ENCODE measurements around the gene TBPL2. TPM values are rescaled to one million over a fixed set of nuclear protein-coding genes. Genes with fewer than 3 reads are reported as not detected.

The TBPL2 gene
- total and polyA plus RNA-seq, 10 donors, result not detected

DNA sequence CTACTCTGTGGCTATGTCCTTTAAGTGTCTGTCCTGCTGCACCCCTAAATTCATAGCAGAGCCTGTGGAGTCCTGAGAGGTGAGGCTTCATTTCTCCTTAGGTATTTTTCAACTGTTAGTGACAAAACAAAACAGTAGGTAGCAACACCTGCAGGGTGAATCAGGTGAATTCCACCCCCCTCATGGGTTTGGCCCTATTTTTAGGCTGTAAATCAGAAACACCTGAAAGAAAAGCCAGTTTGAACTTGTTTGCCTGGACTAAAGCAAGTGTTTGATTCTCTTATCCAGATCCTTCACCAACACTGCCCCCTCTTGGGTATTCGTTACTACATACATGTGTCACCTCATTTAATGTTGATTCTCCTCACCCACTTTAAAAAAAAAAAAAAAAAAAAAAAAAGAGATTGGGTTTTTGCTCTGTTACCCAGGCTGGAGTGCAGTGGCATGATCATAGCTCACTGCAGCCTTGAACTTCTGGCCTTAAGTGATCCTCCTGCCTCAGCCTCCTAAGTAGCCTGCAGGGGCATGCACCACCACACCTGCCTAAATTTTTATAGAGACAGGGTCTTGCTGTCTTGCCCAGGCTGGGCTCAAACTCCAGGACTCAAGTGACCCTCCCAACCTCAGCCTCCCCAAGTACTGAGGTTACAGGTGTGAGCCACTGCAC is 10.3 kb downstream of the TBPL2 start:
- intact Hi-C loops (cut with DNase I; ENCODE audit: low total_unique reads), result loop anchor here (10.0 kb wide), 1 partner anchor 165 kb away; no protein-coding TSS in a partner anchor
- TF ChIP-seq, protein P1, sequence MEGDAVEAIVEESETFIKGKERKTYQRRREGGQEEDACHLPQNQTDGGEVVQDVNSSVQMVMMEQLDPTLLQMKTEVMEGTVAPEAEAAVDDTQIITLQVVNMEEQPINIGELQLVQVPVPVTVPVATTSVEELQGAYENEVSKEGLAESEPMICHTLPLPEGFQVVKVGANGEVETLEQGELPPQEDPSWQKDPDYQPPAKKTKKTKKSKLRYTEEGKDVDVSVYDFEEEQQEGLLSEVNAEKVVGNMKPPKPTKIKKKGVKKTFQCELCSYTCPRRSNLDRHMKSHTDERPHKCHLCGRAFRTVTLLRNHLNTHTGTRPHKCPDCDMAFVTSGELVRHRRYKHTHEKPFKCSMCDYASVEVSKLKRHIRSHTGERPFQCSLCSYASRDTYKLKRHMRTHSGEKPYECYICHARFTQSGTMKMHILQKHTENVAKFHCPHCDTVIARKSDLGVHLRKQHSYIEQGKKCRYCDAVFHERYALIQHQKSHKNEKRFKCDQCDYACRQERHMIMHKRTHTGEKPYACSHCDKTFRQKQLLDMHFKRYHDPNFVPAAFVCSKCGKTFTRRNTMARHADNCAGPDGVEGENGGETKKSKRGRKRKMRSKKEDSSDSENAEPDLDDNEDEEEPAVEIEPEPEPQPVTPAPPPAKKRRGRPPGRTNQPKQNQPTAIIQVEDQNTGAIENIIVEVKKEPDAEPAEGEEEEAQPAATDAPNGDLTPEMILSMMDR (IDR thresholded peaks at IDR 0.05 in 8 of 11, conservative IDR thresholded peaks at IDR 0.05 in 3 of 11), result peak in 8 of 11 experiments; percentile 24 to 65 (median 40)
- no peak for TF ChIP-seq POLR2A (IDR thresholded peaks at IDR 0.05)
- DNase-seq, result no peak

DNA sequence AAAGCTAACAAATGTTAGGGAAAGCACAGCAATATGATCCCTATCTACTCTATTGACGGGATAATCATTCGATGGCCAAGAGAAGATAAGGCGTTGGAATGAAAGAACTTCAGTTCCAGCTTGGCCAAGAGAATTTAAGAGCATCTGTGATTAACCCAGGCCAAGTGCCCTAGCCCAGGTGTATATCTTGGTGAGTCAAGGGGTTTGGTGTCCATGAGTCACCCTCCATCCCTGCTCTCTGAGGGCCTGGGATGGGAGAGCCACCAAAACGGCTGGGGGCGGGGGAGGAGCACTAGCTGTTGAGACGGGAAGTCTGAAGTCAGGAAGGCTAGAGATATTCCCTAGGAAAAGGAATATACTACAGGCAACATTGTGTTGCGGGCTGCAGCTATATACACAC is 13.0 kb downstream of the TBPL2 start:
- Histone ChIP-seq H3K9me3 (no peaks in the 10 kb centered on the region), H3K4me1 (peaks cover 0 to 4% (median 0%) of the 10 kb centered on the region in 6 donors), H3K4me3 (no peak overlapping the region), H3K36me3 (no peaks in the 10 kb centered on the region), H3K27me3 (replicated peaks in 1 of 7) (no peaks in the 10 kb centered on the region), H3K27ac (no peak overlapping the region)
- TF ChIP-seq POLR2AphosphoS5 (IDR thresholded peaks at IDR 0.05) (no peak), POLR2A (IDR thresholded peaks at IDR 0.05) (no peak)
- TF ChIP-seq, protein P1 (IDR thresholded peaks at IDR 0.05 in 8 of 11, conservative IDR thresholded peaks at IDR 0.05 in 3 of 11), result no peak
- WGBS, 5 donors, result 73 to 86% (median 85%) methylated on average over 7 of the region's 7 CpGs
- intact Hi-C loops (cut with DNase I; ENCODE audit: low total_unique reads), result loop anchor here (10.0 kb wide), 1 partner anchor 213 kb away; no protein-coding TSS in a partner anchor
- no peak for DNase-seq

More for the DNA sequence above, 10.3 kb downstream of the TBPL2 start:
- Histone ChIP-seq H3K27me3 (replicated peaks in 1 of 7) (no peaks in the 10 kb centered on the region), H3K27ac (no peak overlapping the region), H3K9me3 (no peaks in the 10 kb centered on the region), H3K36me3 (no peaks in the 10 kb centered on the region), H3K4me1 (peaks cover 0 to 20% (median 1%) of the 10 kb centered on the region in 6 donors), H3K4me3 (no peak overlapping the region)
- 0 to 12% (median 4%) methylated on average over 1 of the region's 1 CpG for WGBS, 5 donors

DNA sequence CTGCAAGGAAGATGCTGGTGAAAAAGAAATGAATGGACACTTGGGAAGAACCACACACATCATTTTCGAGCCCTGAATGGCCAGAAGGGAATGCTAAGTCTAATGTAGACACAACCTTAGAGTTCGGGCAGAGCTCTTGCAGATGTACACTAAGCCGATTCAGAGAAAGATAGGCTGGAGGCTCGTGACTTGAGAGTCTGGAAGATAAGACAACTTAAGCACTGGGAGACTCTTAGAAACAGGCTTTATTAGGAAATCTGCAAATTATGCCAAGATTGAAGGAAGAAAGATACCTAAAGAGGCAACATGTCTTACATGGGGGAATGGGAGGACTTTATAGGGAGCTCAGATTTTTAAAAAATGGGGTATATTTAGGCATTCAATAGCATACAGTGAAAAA is 13.5 kb downstream of the TBPL2 start:
- no peak overlapping the region for H3K4me3 ChIP-seq
- no peak for DNase-seq
- no peak overlapping the region for H3K27ac ChIP-seq
- TF ChIP-seq, protein P1 (IDR thresholded peaks at IDR 0.05 in 8 of 11, conservative IDR thresholded peaks at IDR 0.05 in 3 of 11), result no peak
- TF ChIP-seq POLR2AphosphoS5 (IDR thresholded peaks at IDR 0.05) (no peak), POLR2A (IDR thresholded peaks at IDR 0.05) (no peak)
- intact Hi-C loops (cut with DNase I; ENCODE audit: low total_unique reads), result loop anchor here (10.0 kb wide), 1 partner anchor 212 kb away; no protein-coding TSS in a partner anchor
- no peaks in the 10 kb centered on the region for H3K9me3 ChIP-seq
- H3K4me1 ChIP-seq, result peaks cover 0 to 4% (median 0%) of the 10 kb centered on the region in 6 donors
- no peaks in the 10 kb centered on the region for H3K27me3 ChIP-seq (replicated peaks in 1 of 7)
- 78 to 93% (median 83%) methylated on average over 4 of the region's 4 CpGs for WGBS, 5 donors
- no peaks in the 10 kb centered on the region for H3K36me3 ChIP-seq

DNA sequence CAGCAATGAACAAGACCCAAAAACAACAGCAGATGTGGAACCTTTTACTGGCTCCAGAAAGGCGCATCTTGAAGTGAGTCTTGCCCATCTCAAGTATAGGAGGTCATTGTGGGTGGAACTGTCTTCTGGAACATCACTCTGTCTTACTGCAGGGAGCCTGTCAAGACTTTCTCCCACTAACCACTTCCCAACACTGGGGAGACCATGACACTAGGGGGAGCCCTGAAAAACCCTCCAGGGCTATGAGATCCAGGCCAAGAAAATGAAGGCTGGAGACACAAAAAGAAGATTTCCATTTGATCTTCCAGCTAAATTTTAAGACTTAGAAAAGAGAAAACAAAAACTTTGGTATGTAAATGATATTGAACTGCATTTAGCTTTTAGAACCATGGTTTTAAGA is 15.3 kb downstream of the TBPL2 start:
- H3K4me1 ChIP-seq, result peaks cover 0 to 3% (median 0%) of the 10 kb centered on the region in 6 donors
- no peak for TF ChIP-seq POLR2AphosphoS5 (IDR thresholded peaks at IDR 0.05)
- TF ChIP-seq, protein P1 (IDR thresholded peaks at IDR 0.05 in 8 of 11, conservative IDR thresholded peaks at IDR 0.05 in 3 of 11), result no peak
- no peak for TF ChIP-seq POLR2A (IDR thresholded peaks at IDR 0.05)

More for the DNA sequence above, 15.3 kb downstream of the TBPL2 start:
- H3K27ac ChIP-seq, result no peak overlapping the region
- no peaks in the 10 kb centered on the region for H3K9me3 ChIP-seq
- H3K27me3 ChIP-seq (replicated peaks in 1 of 7), result no peaks in the 10 kb centered on the region
- no peak overlapping the region for H3K4me3 ChIP-seq
- intact Hi-C loops (cut with DNase I; ENCODE audit: low total_unique reads), result loop anchor here (10.0 kb wide), 1 partner anchor 210 kb away; no protein-coding TSS in a partner anchor
- 81 to 98% (median 86%) methylated on average over 1 of the region's 1 CpG for WGBS, 5 donors
- no peak for DNase-seq
- H3K36me3 ChIP-seq, result no peaks in the 10 kb centered on the region

All from spleen (tissue), 11 donors.